Loucy (cell line): ENCODE data around the gene ATP5MC2.

ENCODE experiments used
- CTCF ChIP-seq: fragments of 200-600 bp; sonication (generic); conservative IDR thresholded peaks from 2 replicates; pipeline ENCODE4 v1.5.1; 2014; ENCODE audit warnings: mild to moderate bottlenecking, antibody characterized with exemption, low read length
- EZH2phosphoT487 ChIP-seq: fragments of 200-600 bp; IDR thresholded peaks from 2 replicates; pipeline ENCODE4 v1.6.1; 2018; ENCODE audit warnings: antibody characterized with exemption, mild to moderate bottlenecking, moderate library complexity, borderline replicate concordance

- TF ChIP-seq CTCF (no peak), EZH2phosphoT487 (no peak)
Observed at GRCh38 chr12:53695152-53696145, 19.6 kb upstream of the ATP5MC2 start.
